Body of pancreas (tissue), 4 donors: ENCODE data around the gene TMEM245. TPM values are rescaled to one million over a fixed set of nuclear protein-coding genes. Genes with fewer than 3 reads are reported as not detected.

Source experiments
- ATAC-seq: fragments of 150-250 bp; one replicate; pipeline ENCODE4 v1.9.1; 2016
- DNase-seq, 4 donors: peaks; one replicate each; pipeline ENCODE4 v3.0.0-alpha.2; 2019
- H3K27ac ChIP-seq, 4 donors: fragments of 200-600 bp; sonication (generic); 1 replicate in 3 of 4; 2 replicates in 1 of 4; pipeline versions ENCODE4 v1.5.1 to v1.6.1; 2016 to 2019; ENCODE audit warnings: mild to moderate bottlenecking in 1 of 4, mixed read lengths in 1 of 4, moderate library complexity in 1 of 4
- H3K27me3 ChIP-seq, 2 donors: fragments of 200-600 bp; sonication (generic); one replicate each; pipeline ENCODE4 v1.6.0; 2016; ENCODE audit warnings: mild to moderate bottlenecking in 1 of 2
- H3K36me3 ChIP-seq, 2 donors: fragments of 200-600 bp; sonication (generic); replicated peaks in 1 of 2; 2 replicates each; pipeline ENCODE4 v1.5.1; 2016; ENCODE audit warnings: low read depth in 2 of 2; ENCODE audit not compliant: insufficient read depth in 1 of 2
- H3K4me1 ChIP-seq: fragments of 200-600 bp; sonication (generic); one replicate; pipeline ENCODE4 v1.6.0; 2016
- H3K4me3 ChIP-seq, 2 donors: fragments of 200-600 bp; sonication (generic); 1 replicate in 1 of 2; 2 replicates in 1 of 2; pipeline ENCODE4 v1.5.1; 2016 to 2019
- H3K9me3 ChIP-seq, 3 donors: fragments of 200-600 bp; sonication (generic); 1 replicate in 2 of 3; 2 replicates in 1 of 3; pipeline ENCODE4 v1.5.1; 2016
- POLR2A ChIP-seq, 3 donors: fragments of 450-650 bp; IDR thresholded peaks; one replicate each; pipeline ENCODE4 v1.6.1; 2016; ENCODE audit warnings: antibody characterized with exemption in 3 of 3, mild to moderate bottlenecking in 2 of 3
- WGBS, 2 donors: methylation state at CpG; one replicate each; pipeline ENCODE4 v1.1.5; 2017; 5-methylcytosine and 5-hydroxymethylcytosine counted together
- intact Hi-C: fragments of 100-400 bp; cut with DNase I; formaldehyde crosslinking; loops from one replicate; pipeline ENCODE4 v1.15.1; 2023
- total RNA-seq, 2 donors: library from RNA; depleted of rRNA; stranded (reverse); fragments of >200 nt; gene quantifications; one replicate each; pipeline ENCODE4 v1.1.0, GENCODE V29; 2016
- TF ChIP-seq, protein P1 (sequence below), 7 experiments: fragments of 450-650 bp in 4 of 7; fragments of 200-600 bp in 3 of 7; sonication (generic) in 3 of 7; IDR thresholded peaks; one replicate each; pipeline ENCODE4 v1.5.1; 2016 to 2019; ENCODE audit warnings: antibody characterized with exemption in 7 of 7

TMEM245 gene
- total RNA-seq, 2 donors from 2014 or later, result 38.9 to 47.0 TPM

DNA sequence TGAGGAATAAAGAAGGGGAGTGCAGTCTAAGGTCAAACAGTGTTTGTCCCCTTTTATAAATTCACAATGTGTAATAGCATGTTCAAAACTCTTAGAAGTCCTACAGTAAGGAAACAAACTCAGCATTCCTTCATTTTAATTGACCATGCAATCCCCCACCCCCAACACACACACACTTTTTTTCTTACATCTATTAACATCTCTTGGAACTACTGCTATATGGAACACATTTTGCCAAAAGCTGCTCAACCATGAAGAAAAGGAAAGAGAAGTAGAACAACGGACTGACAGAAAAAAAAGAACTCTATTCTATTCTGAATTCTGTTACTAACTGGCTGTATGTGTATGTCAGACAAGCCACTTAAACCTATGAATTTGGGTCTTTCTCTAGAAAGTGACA, 103.6 kb downstream of the TMEM245 start:
- Histone ChIP-seq H3K4me3 (no peak overlapping the region), H3K4me1 (peaks cover 31% of the 10 kb centered on the region), H3K27ac (no peak overlapping the region), H3K27me3 (no peaks in the 10 kb centered on the region), H3K36me3 (no peaks in the 10 kb centered on the region), H3K9me3 (no peaks in the 10 kb centered on the region)
- TF ChIP-seq, protein P1, sequence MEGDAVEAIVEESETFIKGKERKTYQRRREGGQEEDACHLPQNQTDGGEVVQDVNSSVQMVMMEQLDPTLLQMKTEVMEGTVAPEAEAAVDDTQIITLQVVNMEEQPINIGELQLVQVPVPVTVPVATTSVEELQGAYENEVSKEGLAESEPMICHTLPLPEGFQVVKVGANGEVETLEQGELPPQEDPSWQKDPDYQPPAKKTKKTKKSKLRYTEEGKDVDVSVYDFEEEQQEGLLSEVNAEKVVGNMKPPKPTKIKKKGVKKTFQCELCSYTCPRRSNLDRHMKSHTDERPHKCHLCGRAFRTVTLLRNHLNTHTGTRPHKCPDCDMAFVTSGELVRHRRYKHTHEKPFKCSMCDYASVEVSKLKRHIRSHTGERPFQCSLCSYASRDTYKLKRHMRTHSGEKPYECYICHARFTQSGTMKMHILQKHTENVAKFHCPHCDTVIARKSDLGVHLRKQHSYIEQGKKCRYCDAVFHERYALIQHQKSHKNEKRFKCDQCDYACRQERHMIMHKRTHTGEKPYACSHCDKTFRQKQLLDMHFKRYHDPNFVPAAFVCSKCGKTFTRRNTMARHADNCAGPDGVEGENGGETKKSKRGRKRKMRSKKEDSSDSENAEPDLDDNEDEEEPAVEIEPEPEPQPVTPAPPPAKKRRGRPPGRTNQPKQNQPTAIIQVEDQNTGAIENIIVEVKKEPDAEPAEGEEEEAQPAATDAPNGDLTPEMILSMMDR (IDR thresholded peaks at IDR 0.05), result no peak
- TF ChIP-seq POLR2A (IDR thresholded peaks at IDR 0.05), result no peak
- DNase-seq, result no peak
- intact Hi-C loops, result no loop called here
- WGBS, 2 donors, result 86 to 100% methylated on average over 1 of the region's 1 CpG
- no peak for ATAC-seq

DNA sequence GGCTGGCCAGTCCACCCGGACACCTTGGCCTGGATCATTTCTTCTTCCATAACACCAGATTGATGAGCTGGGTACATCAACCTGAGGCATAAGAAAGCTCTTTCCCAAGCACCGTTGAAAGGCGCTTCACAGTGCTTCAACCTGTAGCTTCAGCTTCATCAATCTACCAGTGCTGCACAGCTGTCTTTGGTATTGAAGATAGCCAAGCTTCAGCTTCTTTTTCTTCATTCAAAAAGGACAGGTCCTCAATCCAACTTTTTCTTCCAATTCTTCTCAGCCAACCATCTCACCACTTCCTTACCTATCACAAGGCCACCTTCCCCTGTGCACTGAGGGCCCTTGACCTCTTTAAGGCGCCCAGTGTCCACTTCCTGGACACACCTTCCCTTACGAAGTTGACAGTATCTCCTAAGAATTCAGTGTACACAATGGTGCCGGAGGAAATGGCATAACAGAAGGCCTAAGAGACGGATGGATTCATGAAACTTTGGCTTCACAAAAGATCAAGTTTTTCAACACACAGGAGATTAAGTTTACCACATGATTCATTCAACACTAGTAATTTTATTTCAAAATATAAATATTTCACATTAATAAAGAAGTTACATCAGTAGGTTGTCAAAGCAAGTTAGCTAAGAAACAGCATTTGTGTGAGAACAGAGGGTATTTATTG, 105.0 kb downstream of the TMEM245 start:
- Histone ChIP-seq H3K4me1 (peaks cover 38% of the 10 kb centered on the region), H3K4me3 (no peak overlapping the region), H3K9me3 (no peaks in the 10 kb centered on the region), H3K27ac (peak overlapping the region in 3 of 4 donors; percentile 88 to 95 (median 94)), H3K27me3 (no peaks in the 10 kb centered on the region), H3K36me3 (no peaks in the 10 kb centered on the region)
- DNase-seq, result no peak
- no peak for ATAC-seq
- intact Hi-C loops, result no loop called here
- 77 to 81% methylated on average over 7 of the region's 7 CpGs for WGBS, 2 donors
- TF ChIP-seq, protein P1 (IDR thresholded peaks at IDR 0.05), result no peak
- TF ChIP-seq POLR2A (IDR thresholded peaks at IDR 0.05), result no peak

DNA sequence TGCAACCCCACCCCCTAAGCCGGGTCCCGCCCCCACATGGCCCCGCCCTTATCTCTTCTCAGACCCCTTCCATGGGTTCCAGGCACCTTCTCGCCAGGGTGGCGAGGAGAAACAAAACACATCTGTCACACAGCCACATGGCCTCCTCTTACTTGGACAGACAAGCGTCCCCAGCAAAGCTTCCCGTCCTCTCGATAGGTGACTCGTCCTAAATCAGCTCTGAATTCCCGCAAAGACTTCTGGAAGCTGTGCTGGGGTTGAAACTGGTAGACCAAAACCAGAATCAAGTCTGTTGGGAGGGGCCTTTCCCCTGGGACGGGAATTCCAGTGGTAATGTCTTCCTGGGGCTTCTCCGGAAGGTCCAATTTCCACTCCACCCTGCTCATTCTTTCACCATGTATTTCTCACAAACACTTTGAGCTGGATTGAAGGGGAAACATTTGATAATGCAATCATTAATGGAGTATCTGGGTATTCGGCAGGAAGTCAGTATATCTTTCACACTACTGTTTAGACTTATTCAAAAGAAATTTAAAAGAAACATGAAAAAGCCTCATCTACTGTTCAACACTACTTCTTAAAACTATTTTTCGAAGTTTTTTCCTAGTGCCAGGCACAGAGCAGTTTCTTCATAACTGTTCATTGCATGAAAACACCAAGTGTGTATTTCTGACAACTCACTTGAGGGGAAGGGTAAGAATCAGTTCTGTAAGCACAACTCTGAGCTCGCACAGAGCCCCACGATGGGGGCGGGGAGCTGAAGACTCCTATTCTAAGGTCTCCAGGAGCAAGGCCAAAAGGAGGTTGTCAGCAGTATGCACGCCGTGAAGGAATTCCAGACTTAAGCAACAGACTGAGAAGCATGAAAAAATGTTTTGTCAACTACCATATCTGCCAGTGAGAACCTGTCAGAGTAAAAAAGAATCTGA, 105.8 kb downstream of the TMEM245 start:
- Histone ChIP-seq H3K36me3 (no peaks in the 10 kb centered on the region), H3K4me1 (peaks cover 38% of the 10 kb centered on the region), H3K4me3 (peak overlapping the region in 1 of 2 donors; percentile 56), H3K27ac (peak overlapping the region; percentile 88 to 95 (median 92)), H3K27me3 (no peaks in the 10 kb centered on the region), H3K9me3 (no peaks in the 10 kb centered on the region)
- intact Hi-C loops, result no loop called here
- TF ChIP-seq, protein P1 (IDR thresholded peaks at IDR 0.05), result no peak
- no peak for TF ChIP-seq POLR2A (IDR thresholded peaks at IDR 0.05)
- DNase-seq, result peak in 2 of 4 donors; percentile 11 to 18
- 19 to 22% methylated on average over 16 to 19 of the region's 19 CpGs for WGBS, 2 donors
- no peak for ATAC-seq

DNA sequence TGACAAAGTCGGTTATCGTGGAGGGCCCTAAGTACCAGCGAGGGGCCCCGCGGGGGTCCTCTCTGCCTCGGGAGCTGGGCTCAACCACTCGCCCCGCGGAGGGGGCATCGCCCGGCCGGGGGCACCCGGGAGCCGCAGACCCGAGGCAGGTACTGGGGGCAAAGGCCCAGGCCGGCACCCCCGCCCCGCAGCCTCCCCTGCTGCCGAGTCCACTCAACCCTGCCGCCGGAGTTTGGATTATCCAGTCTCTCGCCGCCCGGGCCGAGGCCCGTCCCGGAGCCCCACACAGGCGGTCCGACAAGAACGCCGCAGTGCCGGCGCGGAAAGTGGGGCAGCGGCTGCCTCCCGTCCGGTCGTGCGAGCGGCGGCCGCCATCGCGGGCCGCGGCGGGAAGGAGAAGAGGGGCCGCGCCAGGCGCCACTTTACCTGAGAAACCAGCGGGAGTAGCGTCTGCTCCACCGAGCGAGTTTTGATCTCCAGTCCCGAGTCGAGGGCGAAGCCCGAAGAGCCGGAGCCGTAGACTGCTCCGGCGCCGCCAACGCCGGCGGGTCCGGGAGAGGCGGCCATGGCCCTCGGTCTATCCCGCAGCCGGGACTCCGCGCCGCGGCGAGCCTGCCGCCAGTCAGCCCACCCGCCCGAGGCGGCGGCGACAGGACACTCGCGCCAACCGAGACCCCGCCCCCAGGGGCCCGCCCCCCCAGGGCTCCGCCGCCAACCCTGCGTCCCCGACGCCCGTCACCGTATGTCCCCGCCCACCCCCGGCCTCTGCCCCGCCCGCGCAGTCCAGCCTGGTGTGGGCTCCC, 106.7 kb downstream of the TMEM245 start, which contains the start of gene CTNNAL1:
CTNNAL1 (minus strand) TSS at position 624 of the 803 bp plus-strand sequence; CDS start at position 567, 57 bp downstream.
- H3K4me1 ChIP-seq, result peaks cover 38% of the 10 kb centered on the region
- H3K27me3 ChIP-seq, result no peaks in the 10 kb centered on the region
- H3K36me3 ChIP-seq, result no peaks in the 10 kb centered on the region
- H3K4me3 ChIP-seq, result peak within 1 kb of the TSS; percentile 56 to 85
- H3K9me3 ChIP-seq, result no peaks in the 10 kb centered on the region
- peak; percentile 84 to 90 (median 85) for TF ChIP-seq POLR2A (IDR thresholded peaks at IDR 0.05)
- TF ChIP-seq, protein P1 (IDR thresholded peaks at IDR 0.05), result no peak
- 0 to 1% methylated on average over 9 to 87 of the region's 99 CpGs for WGBS, 2 donors
- intact Hi-C loops, result no loop called here
- DNase-seq, result peak; percentile 94 to 97 (median 94)
- peak; percentile 95 for ATAC-seq
- H3K27ac ChIP-seq, result peak within 1 kb of the TSS; percentile 88 to 95 (median 92)
